ENCODE data around the gene C9orf72.

The C9orf72 gene

GRCh38 chr9:27534658-27535209 is 38.5 kb downstream of the C9orf72 start:
- no peak for TF ChIP-seq CTCF (IDR thresholded peaks at IDR 0.05; ENCODE audit: low read depth, low read length)
- no peaks in the 10 kb centered on the region; the same call in 1 of the 2 replicates for H3K4me1 ChIP-seq
- H3K9me3 ChIP-seq, result no peaks in the 10 kb centered on the region
- H3K27me3 ChIP-seq, result no peaks in the 10 kb centered on the region
- no peak overlapping the region for H3K4me3 ChIP-seq (ENCODE audit: low read depth, low read length)
- DNase-seq, result no peak
- H3K36me3 ChIP-seq, result no peaks in the 10 kb centered on the region

GRCh38 chr9:27534131-27534530 is 39.1 kb downstream of the C9orf72 start:
- no peak for TF ChIP-seq CTCF (IDR thresholded peaks at IDR 0.05; ENCODE audit: low read depth, low read length)
- Histone ChIP-seq H3K27me3 (no peaks in the 10 kb centered on the region), H3K4me1 (no peaks in the 10 kb centered on the region; the same call in 1 of the 2 replicates), H3K9me3 (no peaks in the 10 kb centered on the region), H3K36me3 (no peaks in the 10 kb centered on the region), H3K4me3 (ENCODE audit: low read depth, low read length) (no peak overlapping the region)
- DNase-seq, result no peak

- no peak for DNase-seq
- Histone ChIP-seq H3K4me3 (ENCODE audit: low read depth, low read length) (no peak overlapping the region), H3K4me1 (no peaks in the 10 kb centered on the region), H3K36me3 (no peaks in the 10 kb centered on the region), H3K27me3 (no peaks in the 10 kb centered on the region), H3K9me3 (no peaks in the 10 kb centered on the region)
- TF ChIP-seq CTCF (IDR thresholded peaks at IDR 0.05; ENCODE audit: low read depth, low read length), result no peak
Measured at GRCh38 chr9:27533311-27533710, 40.0 kb downstream of the C9orf72 start.

- DNase-seq, result no peak
- Histone ChIP-seq H3K27me3 (no peaks in the 10 kb centered on the region), H3K9me3 (no peaks in the 10 kb centered on the region), H3K4me1 (no peaks in the 10 kb centered on the region), H3K4me3 (ENCODE audit: low read depth, low read length) (no peak overlapping the region), H3K36me3 (no peaks in the 10 kb centered on the region)
- TF ChIP-seq CTCF (IDR thresholded peaks at IDR 0.05; ENCODE audit: low read depth, low read length), result no peak
Measured at GRCh38 chr9:27532046-27532445, 41.2 kb downstream of the C9orf72 start.

GRCh38 chr9:27530915-27531755 is 42.1 kb downstream of the C9orf72 start:
- no peak for DNase-seq
- H3K9me3 ChIP-seq, result no peaks in the 10 kb centered on the region
- H3K27me3 ChIP-seq, result no peaks in the 10 kb centered on the region
- H3K4me1 ChIP-seq, result no peaks in the 10 kb centered on the region
- TF ChIP-seq CTCF (IDR thresholded peaks at IDR 0.05; ENCODE audit: low read depth, low read length), result no peak
- no peak overlapping the region for H3K4me3 ChIP-seq (ENCODE audit: low read depth, low read length)
- no peaks in the 10 kb centered on the region for H3K36me3 ChIP-seq
